IPS-11a (cell line): Measurements from ENCODE around the gene ZBTB42.

Experiments
- H3K4me3 ChIP-seq: one replicate; pipeline ENCODE4 v1.5.1; 2013; ENCODE audit warnings: low read depth, low read length, control low read depth

Gene ZBTB42

DNA sequence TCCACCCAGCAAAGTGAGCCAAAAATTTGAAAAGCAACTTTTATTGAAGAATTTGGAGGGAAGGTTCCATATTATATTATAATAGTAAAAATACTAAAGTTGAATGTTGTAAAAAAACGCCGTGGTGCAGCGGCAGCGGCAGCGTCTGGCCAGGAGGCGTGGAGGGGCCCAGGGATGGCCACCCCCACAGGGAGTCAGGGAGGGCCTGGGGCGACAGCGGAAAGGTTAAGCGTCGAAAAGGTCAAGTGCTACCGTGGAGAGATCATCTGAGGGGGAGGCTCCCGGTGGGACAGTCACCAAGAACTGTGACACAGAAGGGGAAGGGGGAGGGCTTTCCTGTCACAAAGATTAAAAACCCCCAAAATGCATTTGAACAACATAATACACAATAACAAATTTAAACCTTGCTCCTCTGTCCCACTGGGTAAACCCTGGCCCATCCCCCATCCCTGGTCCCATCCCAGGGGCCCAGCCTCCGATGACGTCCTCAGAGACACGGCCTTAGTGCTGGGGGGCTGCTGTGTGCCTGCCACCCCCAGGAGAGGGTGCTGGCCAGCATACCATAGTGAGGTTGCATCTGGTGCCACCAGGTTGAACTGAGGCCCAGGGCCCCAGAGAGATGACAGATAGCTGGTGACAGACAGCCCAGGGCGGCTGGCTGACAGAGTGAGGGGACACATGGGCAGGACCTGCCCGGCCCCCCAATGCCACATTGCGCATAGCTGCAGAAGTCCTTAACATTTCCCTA, 31.4 kb upstream of the ZBTB42 start:
- no peak overlapping the region for H3K4me3 ChIP-seq

DNA sequence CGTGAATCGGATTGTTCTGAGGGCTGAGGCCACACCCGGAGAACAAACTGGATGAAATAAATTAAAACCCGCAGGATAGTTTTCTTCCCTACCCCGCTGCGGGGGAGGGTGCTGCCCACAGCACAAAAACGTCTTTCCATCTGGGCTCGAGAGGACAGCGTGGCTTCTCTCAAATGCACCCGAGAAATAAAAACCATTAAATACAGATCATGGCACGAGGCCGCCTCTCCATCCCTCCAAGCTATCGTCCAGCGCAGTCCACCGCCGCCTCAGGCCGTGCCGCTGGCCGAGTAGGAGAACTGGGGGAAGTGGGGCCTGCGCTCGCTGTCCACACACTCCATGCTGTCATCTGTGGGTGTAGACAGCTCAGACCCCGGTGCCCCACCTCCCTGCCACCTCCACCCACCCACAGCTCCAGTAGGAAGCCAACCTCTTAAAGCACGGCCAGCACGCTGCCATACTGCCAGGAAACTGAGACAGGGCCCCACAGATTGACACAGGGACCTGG, 30.8 kb upstream of the ZBTB42 start:
- no peak overlapping the region for H3K4me3 ChIP-seq

DNA sequence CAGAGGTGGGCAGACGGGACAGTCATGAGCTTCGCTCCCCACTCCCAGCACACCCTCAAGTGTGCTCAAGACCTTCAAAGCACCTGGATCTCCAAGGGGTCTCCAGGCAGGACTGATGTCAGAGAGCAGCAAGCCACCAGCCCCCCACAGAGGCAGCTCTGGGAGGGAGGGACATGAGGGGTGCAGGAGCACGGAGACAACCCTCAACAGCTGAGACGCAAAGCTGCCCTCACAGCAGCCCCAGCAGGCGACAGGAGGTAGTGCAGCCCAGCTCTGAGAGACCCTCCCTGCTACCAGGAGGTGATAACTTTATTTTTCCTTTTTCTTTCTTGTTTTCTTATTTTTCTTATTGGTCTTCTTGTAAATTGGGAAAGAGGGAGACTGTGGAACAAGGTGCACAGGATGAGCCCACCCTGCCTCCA, 30.0 kb upstream of the ZBTB42 start:
- H3K4me3 ChIP-seq = no peak overlapping the region

DNA sequence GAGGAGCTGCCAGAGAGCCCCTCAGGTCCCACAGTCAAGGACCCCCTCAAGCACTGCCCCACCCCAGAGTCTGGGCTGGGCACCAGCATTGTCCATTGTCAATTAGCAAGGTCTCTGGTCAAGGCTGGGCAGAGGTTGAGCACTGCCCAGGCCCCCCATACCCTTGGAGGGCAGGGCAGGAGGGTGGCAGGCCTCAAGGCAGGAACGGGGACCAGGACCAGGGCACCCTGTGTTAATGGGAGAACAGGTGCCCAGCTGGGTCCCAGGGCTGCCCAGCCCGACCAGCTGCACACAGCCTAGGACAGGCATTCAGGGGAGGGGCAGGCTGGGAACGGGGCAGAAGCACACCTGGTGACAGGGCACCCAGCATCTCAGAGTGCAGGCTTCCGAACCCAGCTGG, 29.5 kb upstream of the ZBTB42 start:
- no peak overlapping the region for H3K4me3 ChIP-seq

DNA sequence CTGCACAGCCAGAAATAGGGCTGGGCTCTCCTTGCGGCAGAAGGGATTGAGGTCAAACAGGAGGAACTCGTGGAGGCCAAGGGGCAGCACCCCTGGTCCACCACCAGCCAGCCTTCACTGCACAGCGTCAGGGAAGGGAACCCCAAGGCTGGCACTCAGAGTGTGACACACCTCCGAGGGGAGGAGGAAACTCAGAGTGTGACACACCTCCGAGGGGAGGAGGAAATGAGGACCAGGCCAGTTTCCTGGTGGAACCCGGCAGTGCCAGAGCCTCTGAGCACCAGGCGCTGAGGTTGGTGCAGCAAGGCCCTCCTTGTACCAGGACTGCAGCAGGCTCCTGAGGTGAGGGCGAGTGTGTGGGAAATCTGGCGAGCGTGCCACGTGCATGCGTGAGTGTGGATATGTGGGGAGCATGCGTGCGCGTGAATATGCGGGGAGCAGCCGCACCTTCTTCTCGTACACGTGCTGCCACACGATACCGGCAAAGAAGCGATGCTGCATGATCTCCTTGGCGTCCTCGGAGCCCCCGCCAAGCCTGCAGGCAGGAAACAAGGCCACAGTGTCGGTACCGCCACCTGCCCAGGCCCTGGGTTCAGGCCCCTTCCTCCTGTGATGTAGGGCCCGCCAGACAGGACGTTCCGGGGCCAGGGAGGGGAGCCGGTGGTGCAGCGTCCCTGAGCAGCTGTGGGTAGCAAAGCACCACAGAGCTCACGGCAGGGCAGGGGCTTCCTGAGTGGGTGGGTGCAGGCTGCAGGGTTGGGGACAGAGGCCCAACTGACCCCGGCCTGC, 28.8 kb upstream of the ZBTB42 start:
- H3K4me3 ChIP-seq = no peak overlapping the region

DNA sequence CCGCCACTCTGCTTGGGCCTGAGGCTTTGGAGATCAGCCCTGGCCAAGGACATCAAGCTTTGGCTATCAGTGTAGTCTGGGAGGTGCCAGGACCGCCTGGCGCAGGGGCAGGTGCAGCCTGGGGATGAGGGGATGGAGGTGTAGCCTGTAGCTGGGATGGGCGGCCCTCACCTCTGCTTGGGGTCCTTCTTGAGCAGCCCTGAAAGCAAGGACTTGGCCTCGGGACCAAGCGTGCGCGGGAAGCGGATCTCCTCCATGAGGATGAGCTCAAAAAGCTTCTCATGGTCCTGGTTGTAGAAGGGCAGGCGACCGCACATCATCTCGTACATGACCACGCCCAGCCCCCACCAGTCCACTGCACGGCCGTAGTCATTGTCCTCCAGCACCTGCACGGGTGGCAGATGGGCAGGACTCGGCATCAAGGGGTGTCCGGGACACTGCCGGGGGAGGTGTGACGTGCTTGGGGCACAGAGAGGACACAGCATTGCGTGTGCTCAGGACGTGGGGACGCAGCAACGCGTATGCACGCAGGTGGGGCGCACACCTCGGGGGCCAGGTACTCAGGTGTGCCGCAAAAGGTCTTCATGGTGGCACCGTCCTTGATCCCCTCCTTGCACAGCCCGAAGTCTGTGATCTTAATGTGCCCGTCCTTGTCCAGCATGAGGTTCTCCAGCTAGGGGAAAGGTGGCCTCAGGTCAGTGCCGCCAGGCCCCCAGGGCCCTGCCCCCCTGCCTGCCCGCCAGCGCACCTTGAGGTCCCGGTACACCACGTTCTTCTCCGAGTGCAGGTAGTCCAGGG, 28.0 kb upstream of the ZBTB42 start:
- no peak overlapping the region for H3K4me3 ChIP-seq

DNA sequence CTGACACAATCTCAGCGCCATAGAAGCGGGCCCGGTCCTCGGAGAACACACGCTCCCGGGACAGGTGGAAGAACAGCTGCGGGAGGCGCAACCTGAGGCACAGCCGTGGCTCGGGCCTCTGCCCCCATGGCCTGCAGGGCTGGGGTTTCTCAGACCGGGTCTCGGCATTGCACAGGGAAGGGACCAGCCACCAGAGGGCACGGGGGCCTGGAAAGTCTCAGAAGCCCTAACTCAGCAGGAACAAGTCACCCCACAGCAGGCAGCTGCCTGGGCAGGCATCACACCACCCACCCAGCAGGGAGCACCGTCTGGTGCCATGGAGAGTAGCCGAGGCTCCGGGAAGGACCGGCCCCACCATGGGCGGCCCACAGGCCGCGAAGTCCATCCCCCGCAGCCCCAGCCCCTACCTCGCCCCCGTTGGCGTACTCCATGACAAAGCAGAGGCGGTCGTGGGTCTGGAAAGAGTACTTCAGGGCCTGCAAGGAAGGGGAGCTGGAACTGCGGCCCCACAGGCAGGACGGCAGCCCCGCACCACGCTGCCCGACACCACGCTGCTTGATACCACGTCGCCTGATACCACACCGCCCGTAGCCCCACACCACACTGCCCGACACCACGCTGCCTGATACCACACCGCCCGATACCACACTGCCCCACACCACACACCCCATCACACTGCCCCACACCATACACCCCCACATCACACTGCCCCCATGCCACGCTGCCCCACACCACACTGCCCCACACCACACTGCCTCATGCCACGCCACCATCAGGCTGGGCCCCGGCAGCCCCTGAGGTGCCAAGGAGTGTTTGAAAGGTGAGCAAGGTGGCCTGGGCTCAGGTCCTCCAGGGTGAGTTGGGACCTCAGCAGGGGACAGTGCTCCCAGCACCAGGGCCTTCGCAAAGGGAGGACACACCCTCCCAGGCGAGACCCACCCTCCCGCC, 27.1 kb upstream of the ZBTB42 start:
- H3K4me3 ChIP-seq = no peak overlapping the region

DNA sequence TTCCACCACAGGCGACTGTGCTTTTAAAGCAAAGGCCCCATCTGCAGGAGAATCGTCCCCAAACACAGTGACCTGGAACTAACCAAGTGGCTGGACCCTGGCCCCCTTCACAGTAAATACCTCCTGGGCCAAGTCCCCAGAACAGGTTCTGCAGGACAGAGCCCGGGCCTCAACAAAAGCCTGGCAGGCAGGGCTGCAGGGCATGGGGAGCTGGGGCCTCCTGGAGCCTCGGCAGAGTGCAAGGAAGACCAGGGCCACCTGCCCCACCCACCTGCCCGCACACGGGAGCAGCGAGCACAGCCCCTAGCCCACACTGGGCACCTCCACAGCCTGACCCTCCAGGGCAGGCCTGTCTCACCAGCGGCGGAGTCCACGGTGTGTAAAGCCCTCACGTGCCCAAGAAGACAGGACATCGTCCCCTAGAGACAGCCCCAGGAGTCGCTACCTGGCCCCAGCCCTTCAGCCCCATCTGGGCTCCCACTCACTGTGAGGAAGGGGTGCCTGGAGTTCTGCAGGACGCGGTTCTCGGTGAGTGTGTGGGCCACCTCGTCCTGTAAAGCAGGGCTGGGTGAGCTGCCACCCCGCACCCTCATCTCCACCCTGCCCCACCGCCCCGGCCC, 26.3 kb upstream of the ZBTB42 start:
- no peak overlapping the region for H3K4me3 ChIP-seq

DNA sequence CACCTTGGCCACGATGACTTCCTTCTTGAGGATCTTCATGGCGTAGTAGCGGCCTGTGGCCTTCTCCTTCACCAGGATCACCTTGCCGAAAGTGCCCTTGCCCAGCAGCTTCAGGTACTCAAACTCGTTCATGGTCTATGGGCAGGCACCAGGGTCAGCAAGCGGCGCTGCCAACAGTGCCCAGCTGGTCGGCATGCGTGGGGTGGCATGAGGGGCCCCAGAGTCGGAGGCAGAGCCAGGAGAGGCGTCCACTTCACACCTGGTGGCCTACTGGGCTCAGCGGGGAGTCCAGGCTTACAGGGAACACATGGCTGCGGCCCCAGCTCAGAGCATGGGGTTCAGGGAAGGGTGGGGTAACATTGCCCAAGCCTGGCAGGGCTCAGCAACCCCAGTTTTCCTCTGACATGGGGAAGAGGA, 25.8 kb upstream of the ZBTB42 start:
- H3K4me3 ChIP-seq = no peak overlapping the region

DNA sequence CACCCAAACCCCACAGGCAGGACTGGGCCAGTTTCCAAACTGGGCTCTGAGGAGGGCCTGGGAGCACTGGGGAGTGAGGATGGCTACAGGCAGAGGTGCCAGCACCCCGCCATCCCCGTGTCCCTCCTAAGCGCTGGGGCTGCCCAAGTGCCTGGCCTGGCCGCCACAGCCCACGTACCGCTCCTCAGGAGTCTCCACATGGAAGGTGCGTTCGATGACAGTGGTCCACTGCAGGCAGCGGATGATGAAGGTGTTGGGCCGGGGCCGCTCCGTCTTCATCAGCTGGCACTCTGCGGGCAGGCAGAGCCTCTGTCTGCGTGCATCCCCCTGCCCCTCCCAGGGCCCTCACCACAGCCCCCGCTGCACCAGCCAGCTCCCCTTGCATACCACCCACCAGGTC, 24.4 kb upstream of the ZBTB42 start:
- H3K4me3 ChIP-seq = no peak overlapping the region

DNA sequence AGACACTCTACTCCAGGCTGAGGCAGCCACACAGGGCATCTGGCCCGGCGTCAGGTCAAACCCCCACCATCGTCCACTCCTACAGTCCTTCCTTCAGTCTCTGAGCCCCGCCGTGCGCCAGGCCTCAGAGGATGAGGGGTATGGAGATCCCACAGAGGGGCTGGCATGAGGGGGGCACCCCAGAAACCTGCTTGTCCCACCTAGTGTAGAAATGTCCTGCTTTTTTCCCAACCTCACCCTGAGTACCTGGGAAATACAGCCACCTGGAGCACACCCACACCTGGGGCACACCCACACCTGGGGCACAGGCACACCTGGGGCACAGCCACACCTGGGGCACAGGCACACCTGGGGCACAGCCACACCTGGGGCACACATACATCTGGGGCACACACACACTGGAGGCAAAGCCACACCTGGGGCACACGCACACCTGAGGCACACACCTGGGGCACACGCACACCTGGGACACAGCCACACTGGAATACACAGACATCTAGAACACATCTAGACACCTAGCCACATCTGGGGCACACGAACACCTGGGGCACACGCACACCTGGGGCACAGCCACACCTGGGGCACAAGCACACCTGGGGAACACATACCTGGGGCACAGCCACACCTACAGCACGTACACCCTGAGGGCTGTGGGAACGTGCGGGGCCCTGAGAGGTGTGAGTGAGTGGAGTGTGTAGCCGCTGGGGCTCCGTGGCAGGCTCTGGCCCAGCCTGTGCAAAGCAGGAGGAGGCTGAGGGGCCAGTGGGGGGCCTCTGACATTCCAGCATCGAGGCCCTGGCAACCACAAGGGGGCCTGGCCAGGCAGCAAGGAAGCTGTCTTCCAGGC, 23.7 kb upstream of the ZBTB42 start:
- no peak overlapping the region for H3K4me3 ChIP-seq

DNA sequence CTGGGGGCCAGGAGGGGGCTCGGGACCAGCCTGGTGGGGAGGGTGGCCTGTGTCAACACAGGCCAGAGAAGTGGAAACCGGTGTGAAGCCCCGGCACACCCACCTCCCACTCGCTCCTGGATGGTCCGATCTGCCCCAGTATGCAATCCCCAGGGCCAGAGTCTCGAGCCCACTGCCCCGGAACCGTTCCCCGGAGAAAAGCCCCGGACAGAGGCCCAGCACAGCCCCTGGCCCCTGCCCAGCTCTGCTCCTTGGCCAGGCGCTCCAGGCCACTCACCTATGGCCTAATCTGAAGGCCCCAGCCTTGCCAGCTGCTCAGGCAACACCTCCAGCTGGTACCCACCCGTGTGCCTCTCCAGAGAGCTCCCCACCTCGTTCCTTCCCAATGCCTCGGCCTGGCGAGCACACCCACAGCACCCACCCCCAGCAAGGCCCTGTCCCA, 23.1 kb upstream of the ZBTB42 start:
- H3K4me3 ChIP-seq = no peak overlapping the region

DNA sequence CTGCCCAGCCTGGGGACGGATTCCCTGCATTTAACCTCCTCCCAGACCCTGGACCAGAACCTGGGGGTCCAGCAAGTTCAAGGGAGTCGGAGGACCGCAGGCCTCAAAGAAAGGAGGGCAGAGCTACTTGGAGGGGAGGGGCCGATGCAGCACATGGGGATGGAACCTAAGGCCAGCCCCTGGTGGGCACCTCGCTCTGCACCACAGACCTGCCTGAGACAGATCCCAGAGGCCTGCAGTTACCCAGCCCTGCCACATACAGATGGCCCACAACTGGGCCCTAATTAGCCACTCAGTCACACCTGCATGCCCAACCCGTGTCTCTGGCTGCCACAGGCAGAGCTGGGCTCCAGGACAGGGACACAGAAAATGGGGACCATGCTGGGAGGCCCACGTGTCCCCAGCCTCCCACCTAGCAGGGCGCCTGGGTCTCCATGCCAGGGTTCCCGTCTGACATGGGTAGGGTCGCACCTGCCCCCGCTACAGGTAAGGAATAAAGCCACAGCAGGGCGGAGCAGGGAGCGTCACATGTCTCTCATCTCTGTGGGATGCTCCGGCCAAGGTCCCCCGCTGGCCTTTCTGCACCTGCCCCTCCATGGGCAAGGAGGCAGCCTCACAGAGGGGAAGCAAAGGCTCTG, 22.1 kb upstream of the ZBTB42 start:
- H3K4me3 ChIP-seq = no peak overlapping the region

DNA sequence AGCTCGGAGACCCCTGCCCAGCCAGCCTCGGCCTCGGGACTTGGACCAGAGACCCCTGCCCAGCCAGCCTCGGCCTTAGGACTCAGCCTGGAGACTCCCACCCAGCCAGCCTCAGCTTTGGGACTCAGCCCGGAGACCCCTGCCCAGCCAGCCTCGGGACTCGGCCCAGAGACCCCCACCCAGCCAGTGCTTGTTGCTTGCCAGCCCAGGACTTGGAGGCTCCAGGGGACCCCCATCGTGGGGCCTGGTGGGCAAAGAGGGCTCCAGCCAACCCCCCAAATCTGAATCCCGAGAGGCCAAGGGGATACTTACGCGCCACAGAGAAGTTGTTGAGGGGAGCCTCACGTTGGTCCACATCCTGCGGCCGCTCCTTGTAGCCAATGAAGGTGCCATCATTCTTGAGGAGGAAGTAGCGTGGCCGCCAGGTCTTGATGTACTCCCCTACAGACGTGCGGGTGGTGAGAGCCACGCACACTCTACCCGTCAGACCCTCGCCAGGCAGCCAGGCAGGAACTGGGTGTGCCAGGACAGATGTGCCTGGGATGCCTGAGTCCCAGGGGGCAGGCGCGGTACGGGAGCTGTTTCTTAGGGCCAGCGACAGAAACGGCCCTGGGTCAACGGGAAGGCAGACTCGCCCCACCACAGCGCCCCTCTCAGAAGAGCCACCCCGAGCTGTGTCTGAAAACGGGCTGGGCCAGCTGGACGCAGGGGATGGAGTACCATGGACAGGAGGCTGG, 21.0 kb upstream of the ZBTB42 start:
- no peak overlapping the region for H3K4me3 ChIP-seq

DNA sequence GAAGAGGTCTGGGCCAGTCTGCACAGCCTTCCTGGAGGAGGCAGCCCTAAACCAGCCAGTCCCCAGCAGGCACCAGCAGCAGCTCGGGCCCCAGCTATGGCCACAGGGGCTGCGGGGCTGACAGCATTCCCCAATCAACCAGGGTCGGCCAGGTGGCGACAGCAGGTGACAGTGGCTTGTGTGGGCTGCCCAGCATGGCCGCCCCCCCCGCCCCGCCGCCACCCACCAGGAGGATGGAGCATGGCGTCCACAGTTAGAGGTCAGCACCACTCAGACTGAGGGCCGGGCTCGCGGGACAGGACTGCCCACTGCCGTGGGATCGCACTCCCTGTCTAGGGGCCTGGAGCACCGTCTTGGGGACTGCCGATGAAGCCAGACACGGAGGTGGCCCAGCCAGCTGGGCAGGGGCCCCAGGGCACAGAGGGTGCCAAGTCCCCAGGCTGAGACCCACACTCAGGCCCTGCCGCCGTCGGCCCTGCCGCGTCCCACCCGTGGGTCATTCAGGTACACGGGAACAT, 20.3 kb upstream of the ZBTB42 start:
- no peak overlapping the region for H3K4me3 ChIP-seq

DNA sequence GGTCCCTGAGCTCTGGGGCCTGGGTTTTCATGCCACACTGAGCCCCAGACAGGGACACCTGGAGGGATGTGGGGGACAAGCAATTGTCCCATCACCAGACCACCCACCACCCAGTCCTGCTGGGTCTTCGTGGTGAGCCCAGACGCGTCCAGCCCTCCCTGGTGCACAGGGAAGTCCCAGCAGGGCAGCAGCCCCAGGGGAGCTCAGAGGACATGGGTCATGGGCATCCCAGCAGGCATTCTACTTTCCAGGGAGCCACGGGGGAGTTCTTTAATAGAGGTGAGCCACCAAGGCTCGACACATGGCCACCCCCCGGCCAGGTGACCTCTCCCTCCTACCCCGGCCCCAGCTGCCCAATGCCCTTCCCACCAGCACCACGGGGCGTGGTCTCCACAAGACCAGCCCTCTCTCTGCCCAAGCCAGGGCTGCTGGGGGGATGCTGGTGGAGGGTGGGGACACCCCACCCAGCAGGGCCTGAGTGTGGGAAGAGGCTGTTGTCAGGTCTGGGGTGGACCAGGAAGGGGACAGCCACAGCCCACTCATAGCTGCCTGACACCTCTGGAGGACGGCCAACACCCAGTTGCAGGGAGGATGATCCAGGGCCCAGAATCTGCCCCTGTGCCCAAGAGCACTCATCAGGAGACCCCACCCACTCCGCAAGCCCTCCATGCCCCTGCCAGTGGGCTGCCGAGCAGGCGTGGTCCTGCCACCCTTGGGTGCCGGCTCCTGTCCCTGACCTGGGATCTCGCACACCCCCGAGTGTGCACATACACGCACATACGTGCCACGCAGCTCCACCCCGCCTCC, 19.4 kb upstream of the ZBTB42 start:
- no peak overlapping the region for H3K4me3 ChIP-seq
